Osteoblast (primary cell): ENCODE results near the gene PLCG2. TPM values are rescaled to one million over a fixed set of nuclear protein-coding genes. Genes with fewer than 3 reads are reported as not detected.

Experiments
- DNase-seq: peaks from one replicate; pipeline ENCODE4 v3.0.0; 2011; ENCODE audit warnings: low spot score, mixed read lengths; ENCODE audit not compliant: insufficient read length; ENCODE audit errors: missing footprints
- H2AFZ ChIP-seq: 2 replicates; pipeline ENCODE4 v1.6.0; 2011; ENCODE audit warnings: mild to moderate bottlenecking, low read length
- H3K27ac ChIP-seq: 2 replicates; pipeline ENCODE4 v1.5.1; 2011; ENCODE audit warnings: mild to moderate bottlenecking, low read depth, low read length, moderate library complexity
- H3K27me3 ChIP-seq: 2 replicates; pipeline ENCODE4 v1.6.0; 2012; ENCODE audit warnings: mild to moderate bottlenecking, control low read depth, inconsistent platforms, low read length, moderate library complexity; ENCODE audit not compliant: insufficient read depth
- H3K36me3 ChIP-seq: 2 replicates; pipeline ENCODE4 v1.5.1; 2011; ENCODE audit warnings: mild to moderate bottlenecking, low read length, control low read depth, moderate library complexity; ENCODE audit not compliant: insufficient read depth
- H3K4me1 ChIP-seq: 2 replicates; pipeline ENCODE4 v1.5.1; 2011; ENCODE audit warnings: mild to moderate bottlenecking, low read length, control low read depth, moderate library complexity; ENCODE audit not compliant: insufficient read depth
- H3K4me2 ChIP-seq: 2 replicates; pipeline ENCODE4 v1.6.0; 2011; ENCODE audit warnings: mild to moderate bottlenecking, low read length; ENCODE audit not compliant: insufficient read depth
- H3K4me3 ChIP-seq: fragments of 200-600 bp; sonication (generic); 3 replicates; pipeline ENCODE4 v1.5.1; 2012; ENCODE audit warnings: mild to moderate bottlenecking, low read length, inconsistent platforms; ENCODE audit not compliant: insufficient read depth
- H3K79me2 ChIP-seq: 2 replicates; pipeline ENCODE4 v1.6.0; 2012; ENCODE audit warnings: mild to moderate bottlenecking, low read length, control low read depth, inconsistent platforms; ENCODE audit not compliant: insufficient read depth
- H3K9me3 ChIP-seq: 2 replicates; pipeline ENCODE4 v1.5.1; 2011; ENCODE audit warnings: low read depth, low read length, control low read depth
- H4K20me1 ChIP-seq: 2 replicates; pipeline ENCODE4 v1.6.0; 2012; ENCODE audit warnings: mild to moderate bottlenecking, low read length, control low read depth; ENCODE audit not compliant: insufficient read depth
- total RNA-seq: library from RNA; depleted of rRNA; stranded (reverse); fragments of >200 nt; gene quantifications from 2 replicates; pipeline ENCODE4 v1.2.3, GENCODE V29; 2012
- TF ChIP-seq, protein P1 (sequence below): IDR thresholded peaks from 2 replicates; pipeline ENCODE4 v1.5.1; 2011; ENCODE audit warnings: mild to moderate bottlenecking, low read depth, low read length, moderate library complexity; ENCODE audit errors: extremely low read depth

Gene PLCG2
- total RNA-seq, 1 donor: 1.1 TPM

DNA sequence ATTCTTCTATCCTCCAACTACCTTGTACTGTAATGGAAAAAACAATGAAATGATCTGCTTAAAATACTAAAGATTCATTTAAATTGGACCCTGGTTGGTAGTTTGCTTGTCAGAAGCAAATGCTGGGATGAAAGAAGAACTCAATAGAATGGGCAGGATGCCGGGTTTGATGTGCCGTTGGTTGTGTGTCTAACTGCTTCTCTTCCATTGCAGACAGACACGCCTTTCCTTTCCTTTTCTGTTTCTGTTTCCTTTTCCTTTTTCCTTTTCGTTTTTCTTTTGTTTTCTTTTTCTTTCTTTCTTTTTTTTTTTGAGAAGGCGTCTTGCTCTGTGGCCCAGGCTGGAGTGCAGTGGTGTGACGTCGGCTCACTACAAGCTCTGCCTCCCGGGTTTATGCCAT lies 64.6 kb downstream of the PLCG2 start:
- H3K4me1 ChIP-seq: no peaks in the 10 kb centered on the region
- H3K4me3 ChIP-seq: no peak overlapping the region
- no peak overlapping the region for H3K4me2 ChIP-seq
- no peaks in the 10 kb centered on the region for H3K27me3 ChIP-seq
- H3K79me2 ChIP-seq: no peaks in the 10 kb centered on the region
- H3K27ac ChIP-seq: no peak overlapping the region
- DNase-seq: no peak
- H3K9me3 ChIP-seq: no peaks in the 10 kb centered on the region
- H2AFZ ChIP-seq: no peak overlapping the region
- no peaks in the 10 kb centered on the region for H3K36me3 ChIP-seq
- TF ChIP-seq, protein P1, sequence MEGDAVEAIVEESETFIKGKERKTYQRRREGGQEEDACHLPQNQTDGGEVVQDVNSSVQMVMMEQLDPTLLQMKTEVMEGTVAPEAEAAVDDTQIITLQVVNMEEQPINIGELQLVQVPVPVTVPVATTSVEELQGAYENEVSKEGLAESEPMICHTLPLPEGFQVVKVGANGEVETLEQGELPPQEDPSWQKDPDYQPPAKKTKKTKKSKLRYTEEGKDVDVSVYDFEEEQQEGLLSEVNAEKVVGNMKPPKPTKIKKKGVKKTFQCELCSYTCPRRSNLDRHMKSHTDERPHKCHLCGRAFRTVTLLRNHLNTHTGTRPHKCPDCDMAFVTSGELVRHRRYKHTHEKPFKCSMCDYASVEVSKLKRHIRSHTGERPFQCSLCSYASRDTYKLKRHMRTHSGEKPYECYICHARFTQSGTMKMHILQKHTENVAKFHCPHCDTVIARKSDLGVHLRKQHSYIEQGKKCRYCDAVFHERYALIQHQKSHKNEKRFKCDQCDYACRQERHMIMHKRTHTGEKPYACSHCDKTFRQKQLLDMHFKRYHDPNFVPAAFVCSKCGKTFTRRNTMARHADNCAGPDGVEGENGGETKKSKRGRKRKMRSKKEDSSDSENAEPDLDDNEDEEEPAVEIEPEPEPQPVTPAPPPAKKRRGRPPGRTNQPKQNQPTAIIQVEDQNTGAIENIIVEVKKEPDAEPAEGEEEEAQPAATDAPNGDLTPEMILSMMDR: no peak
- H4K20me1 ChIP-seq: no peaks in the 10 kb centered on the region

DNA sequence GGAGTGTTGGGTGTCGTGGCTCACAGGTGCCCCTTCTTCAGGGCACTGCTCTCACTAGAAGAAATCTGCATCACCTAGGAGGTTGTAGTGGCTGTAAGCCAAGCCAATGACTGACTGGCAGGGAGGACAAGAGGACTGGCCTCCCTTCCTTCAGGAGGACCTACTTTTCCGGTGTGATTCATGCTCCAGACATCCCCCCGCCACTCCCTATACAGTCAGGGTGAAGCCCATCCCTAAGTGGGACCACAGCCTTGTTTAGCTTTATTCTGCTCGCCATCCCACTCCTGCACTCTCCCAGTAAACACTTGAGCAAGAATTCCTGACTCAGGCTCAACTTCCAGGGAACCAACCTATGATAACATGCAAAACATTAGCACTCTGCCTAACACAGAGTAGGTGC lies 67.0 kb downstream of the PLCG2 start:
- TF ChIP-seq, protein P1: no peak
- no peaks in the 10 kb centered on the region for H4K20me1 ChIP-seq
- no peaks in the 10 kb centered on the region for H3K79me2 ChIP-seq
- no peak overlapping the region for H3K4me3 ChIP-seq
- H3K27me3 ChIP-seq: no peaks in the 10 kb centered on the region
- H3K4me1 ChIP-seq: no peaks in the 10 kb centered on the region
- no peak for DNase-seq
- no peak overlapping the region for H3K4me2 ChIP-seq
- no peaks in the 10 kb centered on the region for H3K36me3 ChIP-seq
- H3K9me3 ChIP-seq: no peaks in the 10 kb centered on the region
- no peak overlapping the region for H2AFZ ChIP-seq
- H3K27ac ChIP-seq: no peak overlapping the region

DNA sequence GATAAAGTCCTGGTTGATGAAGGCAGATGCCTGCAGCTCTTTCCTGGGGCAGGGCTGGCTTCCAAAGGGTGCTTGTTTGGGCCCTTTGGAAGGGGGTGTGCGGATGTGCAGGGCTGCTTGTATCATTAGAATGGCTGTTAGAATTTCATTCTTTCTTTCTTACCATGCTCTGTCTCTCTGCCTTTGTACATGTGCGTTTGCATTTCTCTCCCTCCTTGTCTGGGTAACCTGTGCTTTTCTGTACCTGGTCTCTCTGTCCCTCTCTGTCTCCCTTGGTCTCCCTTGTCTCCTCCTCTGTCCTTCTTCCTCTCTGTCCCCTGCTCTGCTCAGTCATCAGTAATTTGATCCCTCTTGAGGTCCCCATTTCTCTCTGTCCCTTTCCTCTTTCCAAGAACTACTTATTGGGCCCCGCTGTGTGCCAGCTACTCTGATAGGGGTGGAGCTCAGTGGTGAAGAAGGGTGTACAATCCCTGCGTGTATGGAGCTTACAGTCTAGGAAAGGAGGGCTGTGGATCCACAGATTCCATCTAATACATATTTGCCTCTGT lies 69.3 kb downstream of the PLCG2 start:
- Histone ChIP-seq H3K4me3 (no peak overlapping the region), H3K4me1 (no peaks in the 10 kb centered on the region), H4K20me1 (no peaks in the 10 kb centered on the region), H3K79me2 (no peaks in the 10 kb centered on the region), H3K4me2 (no peak overlapping the region), H2AFZ (no peak overlapping the region), H3K36me3 (no peaks in the 10 kb centered on the region), H3K9me3 (no peaks in the 10 kb centered on the region), H3K27ac (no peak overlapping the region), H3K27me3 (no peaks in the 10 kb centered on the region)
- DNase-seq: no peak
- TF ChIP-seq, protein P1: no peak

DNA sequence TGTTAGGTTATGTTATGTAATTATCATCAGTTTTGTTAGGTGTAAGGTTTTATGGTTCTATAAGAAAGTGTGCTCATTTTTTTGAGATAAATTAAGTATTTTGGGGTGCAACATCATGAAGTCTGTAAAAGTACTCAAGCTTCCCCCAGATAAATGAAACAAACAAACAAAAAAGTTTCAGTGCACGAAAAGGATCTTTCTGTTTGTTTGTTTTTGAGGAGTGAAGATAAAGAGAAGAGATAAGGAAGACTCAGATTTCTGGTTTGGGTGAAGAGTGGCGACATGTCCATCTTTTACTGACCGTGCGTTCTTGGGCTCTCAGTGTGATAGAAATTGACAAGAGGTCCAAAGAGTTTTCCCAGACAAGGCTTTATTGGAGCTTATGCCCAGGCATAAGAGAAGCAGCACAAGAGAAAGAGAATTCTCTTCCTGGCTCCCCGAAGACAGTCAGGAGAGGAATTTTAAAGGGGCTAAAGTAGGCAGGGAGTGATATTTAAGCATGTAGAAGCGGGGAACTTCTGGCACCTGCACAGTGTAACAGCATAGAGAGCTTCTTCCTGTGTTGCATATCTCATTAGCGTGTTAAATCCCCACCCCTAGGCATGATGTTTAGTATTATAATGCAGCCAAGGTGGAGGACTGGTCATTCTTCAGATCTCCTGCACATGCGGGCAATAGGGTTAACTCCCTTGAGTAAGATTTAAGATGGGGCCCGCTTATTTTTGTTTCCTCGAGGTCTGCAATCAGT lies 71.3 kb downstream of the PLCG2 start:
- no peaks in the 10 kb centered on the region for H4K20me1 ChIP-seq
- H3K4me1 ChIP-seq: no peaks in the 10 kb centered on the region
- no peak overlapping the region for H2AFZ ChIP-seq
- no peaks in the 10 kb centered on the region for H3K27me3 ChIP-seq
- DNase-seq: no peak
- H3K27ac ChIP-seq: no peak overlapping the region
- no peak overlapping the region for H3K4me2 ChIP-seq
- H3K4me3 ChIP-seq: no peak overlapping the region
- no peaks in the 10 kb centered on the region for H3K79me2 ChIP-seq
- H3K36me3 ChIP-seq: no peaks in the 10 kb centered on the region
- no peaks in the 10 kb centered on the region for H3K9me3 ChIP-seq
- TF ChIP-seq, protein P1: no peak
